NCI-H1105 (cell line): ENCODE results near the gene BCORL1.

ENCODE experiments used
- DNase-seq: peaks from one replicate; lab custom pipeline; 2025; lab: John Stamatoyannopoulos, UW

BCORL1 gene

DNA sequence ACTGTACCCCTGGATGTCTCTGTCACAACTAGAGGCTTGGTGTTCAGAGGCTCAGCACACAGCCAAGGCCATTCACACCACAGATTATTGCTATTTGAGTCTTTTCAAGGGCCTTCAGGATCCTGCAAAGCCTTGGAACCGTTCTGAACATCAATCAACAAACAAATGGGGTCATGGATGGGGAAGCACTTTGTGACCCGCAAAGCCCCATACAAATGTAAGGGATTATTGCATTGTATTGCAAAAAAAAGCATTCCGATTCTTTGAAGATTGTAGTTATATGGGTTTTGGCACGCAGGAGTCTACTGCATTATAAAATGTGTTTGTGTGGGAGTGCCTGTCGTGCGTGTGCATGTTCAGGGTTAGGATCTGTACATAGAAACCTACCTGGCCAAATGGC, 17.3 kb upstream of the BCORL1 start:
- DNase-seq: no peak

DNA sequence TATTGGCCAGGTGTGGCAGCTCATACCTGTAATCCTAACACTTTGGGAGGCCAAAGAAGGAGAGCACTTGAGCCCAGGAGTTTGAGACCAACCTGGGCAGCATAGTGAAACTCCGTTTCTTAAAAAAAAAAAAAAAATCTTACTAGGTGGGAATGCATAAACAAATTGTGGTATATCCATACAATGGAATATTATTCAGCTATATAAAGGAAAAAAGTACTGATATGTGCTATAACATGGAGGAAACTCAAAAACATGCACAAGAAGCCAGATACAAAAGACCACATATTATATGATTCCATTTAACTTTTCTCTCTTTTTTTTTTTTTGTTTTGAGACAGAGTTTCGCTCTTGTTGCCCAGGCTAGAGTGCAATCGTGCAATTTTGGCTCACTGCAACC, 13.5 kb upstream of the BCORL1 start:
- no peak for DNase-seq

DNA sequence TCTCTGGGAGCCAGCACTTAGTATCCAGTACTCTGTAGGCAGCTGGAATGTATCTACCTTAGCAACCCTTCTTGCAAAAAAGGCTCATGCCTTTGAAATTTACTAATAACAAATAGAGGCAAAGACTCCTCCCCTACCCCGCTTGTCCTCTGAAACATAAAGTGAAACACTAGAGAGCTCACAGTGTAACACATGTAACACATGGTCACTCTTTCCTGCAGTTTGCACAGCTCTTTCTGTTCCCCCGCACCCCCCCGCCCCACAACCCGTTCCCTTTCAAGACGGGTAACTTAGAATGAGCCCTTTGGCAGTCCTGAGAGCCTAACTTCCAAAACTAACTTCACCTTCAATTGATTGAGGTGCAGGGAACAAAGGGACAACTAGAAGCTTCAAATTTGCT, 6.0 kb upstream of the BCORL1 start:
- DNase-seq: no peak

DNA sequence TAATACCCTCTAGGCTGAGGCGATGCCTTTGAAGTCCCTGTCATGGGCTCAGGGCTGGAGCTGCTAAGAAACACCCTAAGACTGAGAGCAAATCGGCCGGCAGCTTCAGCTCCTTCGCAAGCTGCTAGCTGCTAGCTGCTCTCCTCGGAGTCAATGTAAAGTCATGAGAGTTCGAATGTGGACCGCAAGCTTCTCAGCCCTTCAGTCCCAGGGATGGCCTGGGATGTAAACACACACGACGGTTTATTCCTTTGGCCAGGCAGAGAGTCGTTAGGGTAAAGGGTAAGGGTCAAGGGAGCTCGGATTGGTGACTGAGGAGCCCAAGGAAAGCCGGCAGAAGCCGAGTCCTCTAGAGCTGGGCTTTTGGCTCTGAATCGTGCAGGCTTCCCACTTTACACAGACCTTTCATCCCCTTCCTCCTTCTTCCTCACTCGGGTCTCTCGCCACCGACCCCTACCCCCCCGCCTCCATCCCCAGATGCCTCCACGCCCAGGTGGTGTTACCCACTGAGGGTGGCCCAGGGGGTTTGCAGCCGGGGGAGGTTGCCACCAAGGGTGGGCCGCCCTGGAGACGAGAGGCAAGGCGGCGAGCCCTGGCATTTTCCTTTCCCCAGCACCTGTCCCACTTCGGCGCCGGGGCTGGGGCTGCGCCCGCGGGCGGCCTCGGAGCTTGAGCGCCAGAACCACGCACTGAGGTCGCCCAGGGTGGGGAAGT, 3.1 kb upstream of the BCORL1 start:
- DNase-seq: no peak

DNA sequence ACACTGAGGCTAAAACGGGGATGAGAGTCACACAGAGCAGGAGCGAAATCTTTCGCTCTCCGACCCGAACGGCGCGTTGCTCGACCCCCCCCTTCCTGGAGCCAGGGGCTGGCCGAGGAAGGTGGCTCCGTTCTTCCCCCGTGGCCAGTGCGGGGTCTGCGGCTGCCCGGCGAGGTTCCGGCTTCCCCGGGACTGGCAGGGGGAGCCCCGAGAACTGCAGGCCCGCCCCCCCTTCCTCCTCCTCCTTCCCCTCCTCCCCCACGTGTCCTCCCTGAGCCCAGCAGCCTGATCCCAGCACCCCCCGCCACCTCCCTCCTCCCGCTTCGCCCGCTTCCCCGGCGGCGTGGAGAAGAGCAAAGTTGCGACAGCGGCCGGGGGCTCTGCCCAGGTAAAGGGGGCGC, 2.4 kb upstream of the BCORL1 start:
- no peak for DNase-seq

DNA sequence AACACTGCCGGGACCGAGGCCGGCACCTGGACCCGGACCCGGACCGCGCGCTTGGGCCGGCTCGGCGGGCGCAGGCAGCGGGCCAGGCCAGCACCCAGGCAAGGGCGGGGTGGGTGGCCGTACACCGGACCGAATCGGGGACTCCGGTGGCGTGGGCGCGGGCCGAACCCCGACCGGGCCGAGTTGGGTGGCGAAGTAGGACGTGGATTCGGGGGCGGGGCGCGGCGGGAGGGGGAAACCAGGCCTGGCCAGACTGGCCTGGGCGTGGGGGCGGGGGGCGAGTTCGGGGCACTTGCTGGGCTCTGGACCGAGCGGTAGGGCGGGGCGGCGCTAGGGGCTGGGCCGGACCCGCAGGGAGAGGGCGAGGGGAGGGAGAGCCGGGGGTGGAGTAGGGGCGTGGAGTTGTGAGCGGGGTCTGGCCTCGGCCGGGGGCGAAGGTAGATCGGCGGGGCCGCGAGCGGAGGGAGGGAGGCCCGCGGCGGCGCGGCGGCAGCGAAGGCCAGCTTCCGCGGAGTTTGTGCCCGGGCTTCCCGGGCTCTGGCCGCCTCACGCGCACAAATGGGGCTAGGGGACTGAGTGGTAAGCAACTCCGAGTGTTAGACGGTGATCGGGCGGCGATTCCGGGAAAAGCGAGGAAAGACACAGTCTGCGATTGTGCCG, 1.8 kb upstream of the BCORL1 start:
- DNase-seq: no peak

DNA sequence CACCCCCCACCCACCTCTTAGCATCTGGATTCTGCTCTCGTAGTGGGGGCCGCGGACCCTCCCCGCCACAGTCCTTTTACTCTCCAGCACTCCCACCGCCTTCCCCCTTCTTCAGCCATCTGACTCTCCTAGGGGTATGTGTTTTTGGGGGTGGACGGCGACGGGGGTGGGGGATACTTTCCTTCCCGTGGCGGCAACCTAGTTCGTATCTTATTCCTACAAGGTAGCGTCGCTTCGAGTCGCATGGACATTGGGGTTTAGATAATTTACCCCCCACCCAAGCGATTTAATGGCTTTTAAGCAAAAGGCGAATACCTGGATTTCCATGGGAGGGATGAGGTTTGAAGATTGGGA, 1.3 kb upstream of the BCORL1 start:
- no peak for DNase-seq

DNA sequence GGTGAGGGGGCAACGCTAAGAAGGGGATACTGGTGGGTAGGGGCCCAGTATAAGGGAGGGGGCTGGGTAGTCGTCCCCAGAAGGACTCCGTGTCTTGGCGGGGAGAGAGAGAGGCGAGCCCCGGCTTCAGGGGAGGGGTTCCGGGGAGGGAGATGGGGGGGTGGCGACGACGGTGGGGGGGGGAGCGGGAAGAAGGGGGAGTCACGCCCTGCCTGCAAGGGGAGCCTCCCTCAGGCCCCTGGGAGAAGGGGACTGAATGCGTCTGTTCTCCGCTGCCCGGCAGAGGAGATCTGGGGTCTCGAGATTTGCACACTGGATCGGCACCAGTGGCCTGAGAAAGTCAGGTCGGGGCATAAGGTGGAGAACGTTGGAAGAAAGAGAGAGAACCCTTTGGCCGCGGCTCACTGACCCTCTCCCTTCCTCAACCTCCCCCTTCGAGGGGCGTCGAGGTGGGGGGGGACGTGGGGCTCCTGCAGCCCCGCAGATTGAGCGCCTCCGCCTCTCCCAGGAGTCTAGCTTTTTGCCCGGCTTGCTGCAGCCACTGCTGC, 609 bp upstream of the BCORL1 start:
- no peak for DNase-seq

DNA sequence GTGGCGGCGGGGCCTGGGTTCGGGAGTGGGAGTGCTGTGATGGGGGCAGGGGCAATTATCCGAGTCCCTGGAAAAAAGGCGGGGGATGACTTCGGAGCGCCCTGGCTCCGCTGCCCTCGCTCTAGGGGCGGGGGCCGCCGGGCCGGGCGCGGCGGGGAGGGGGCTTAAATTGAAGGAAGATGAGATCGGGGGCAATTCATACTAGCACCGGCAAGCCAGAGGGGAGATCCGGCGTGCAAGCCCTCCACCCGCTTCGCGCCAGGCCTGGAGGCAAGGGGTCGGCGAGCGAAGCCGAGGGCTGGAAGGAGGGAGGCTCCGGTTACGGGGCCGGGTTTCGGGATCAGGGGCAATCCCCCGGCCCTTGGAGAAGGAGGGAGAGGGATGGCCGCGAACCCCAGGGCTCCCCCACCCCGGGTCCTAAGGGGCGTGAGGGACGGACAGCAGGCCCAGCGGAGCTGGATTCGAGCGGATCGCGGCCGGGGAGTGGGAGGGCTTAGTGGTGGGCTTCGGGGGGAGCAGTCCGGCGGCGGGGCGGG, 1.2 kb downstream of the BCORL1 start:
- no peak for DNase-seq

DNA sequence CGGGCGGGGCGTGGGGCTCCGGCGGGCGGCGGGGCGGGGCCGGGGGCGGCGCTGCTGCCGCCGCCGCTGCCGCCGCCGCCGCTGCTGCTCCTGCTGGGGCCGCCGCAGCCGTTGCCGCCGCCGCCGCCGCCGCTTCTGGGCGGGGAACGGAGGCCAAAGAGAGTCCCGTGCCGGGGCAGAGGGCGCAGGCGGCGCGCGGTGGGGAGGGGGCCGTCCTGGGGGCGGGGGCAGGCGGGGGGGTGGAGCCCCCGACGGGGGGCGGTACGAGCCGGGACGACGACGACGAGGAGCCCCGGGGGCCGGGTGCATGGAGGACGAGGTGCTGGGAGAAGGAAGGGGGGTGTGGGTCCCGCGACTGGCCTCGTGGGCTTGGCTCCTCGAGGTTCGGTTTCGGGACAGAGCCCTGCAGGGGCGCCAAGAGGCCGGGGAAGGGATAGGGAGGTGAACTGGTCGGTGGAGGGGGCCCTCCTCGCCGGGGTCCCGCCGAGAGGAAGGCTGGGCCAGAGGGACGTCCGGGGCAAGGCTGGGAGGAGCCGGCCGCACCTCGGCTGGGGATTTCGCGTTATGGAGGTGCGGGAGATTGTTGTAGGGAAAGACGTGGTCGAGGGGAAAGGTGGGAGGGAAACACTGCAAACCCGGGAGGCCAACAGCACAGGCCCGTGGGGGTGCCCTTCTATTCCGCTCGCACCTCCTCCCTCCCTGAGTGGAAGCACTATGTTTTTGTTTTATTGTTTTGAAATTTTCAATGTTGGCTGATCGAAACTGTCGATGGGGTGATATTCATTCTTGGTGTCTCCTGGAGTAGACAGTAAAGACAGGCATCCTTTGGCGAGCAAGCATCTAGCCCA, 1.9 kb downstream of the BCORL1 start:
- DNase-seq: no peak

DNA sequence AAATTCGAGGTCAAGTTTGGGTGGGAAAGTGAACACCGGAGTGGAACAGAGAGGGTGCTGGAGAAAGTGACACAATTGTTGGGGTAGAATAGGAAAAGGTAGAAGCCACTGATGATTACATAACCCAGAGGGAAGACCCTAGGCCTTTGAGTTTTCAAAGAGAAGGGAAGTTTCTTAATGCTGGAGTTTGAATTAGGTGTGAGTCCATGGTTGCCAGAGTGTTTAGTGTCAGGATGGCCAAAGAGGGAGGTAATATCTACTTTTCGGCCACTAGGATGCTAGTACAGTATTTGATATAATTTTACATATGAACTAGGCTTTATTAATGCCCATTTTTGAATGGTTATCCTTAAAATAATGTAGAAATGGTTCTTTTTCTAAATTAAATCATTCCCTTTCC, 5.4 kb downstream of the BCORL1 start:
- no peak for DNase-seq

DNA sequence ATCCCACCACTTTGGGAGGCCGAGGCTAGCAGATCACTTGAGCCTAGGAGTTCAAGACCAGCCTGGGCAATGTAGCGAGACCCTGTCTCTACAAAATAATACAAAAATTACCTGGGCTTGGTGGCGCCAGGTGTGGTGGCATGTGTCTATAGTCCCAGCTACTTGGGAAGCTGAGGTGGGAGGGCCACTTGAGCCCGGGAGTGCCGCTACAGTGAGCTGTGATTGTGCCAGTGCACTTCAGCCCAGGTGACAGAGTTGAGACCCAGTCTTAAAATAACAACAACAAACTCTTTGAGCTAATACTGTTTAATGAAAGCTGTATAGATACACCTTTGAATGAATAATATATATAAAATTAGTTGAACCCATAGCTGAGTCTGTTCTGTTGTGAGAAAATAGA, 9.7 kb downstream of the BCORL1 start:
- DNase-seq: no peak

DNA sequence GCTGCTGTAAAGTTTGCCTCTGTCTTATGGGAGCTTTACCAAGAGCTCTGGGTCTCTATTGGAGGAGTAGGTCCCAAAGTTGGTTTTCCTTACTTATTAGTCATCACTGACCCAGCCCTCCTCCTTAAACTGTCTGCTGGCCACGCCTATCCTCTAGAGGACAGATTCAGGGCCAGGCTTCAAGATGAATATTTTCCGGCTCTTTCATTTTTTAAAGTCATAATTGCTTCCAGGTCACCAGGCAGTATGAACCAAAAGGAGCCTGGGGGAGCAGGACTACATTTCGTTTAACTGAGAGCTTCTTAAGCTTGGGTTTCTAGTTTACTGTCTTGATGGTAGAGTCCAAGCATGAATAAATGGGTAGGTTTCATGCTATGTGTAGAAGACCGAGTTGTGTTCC, 13.7 kb downstream of the BCORL1 start:
- no peak for DNase-seq

DNA sequence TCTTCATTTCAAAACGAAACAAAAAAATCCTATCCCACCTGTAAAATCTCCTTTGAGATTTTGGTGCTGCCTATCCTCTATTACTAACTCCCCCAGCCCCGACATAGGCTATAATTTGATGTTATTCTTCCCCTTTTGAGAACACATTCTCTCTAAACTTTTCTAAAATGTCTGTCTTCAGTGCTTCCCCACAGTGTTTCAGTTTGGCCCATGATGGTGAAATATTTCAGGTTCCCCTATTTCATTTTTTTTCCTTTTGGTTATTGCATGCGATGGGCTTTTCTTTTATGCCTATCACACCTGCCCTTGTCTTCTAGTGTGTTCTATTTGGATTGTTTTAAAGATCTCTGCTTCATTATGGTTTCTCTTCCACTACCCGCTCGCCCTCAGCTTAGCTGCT, 14.7 kb downstream of the BCORL1 start:
- no peak for DNase-seq

DNA sequence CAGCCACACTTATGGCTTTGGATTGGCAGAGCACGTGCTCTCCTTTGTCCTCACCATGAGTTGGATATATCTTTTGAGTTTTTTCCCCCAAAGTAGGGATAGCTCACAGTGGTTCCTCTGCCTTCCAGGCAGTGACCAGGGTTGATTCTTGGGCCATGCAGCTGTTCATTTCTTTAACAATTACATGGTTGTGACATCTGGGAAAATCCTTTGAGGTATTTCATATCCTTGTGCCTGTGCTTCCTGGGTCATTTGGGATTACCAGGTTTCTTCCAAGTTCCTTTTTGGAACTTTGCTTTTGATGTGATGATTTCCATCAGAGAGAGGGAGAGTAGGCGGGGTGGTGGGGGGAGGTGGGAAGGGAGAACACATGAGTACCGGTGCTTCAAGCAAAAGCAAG, 15.6 kb downstream of the BCORL1 start:
- DNase-seq: no peak

DNA sequence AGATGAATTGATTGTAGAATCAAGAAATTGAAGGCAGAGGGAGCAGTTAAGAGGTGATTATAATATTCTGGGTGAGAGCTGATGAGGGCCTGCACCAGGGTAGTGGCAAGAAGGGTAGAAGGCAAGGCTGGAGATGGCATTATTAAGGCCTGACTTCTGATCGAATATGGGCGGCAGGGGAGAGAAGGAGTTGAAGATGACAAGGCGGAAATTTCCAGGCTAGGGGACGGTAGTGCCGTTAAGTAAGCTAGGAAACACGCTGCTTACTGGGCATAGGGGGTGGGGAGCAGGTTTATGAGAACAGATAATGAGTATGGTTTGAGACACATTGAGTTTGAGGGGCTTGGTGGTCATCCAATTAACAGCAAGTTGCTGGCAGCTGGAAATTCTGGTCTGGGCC, 19.5 kb downstream of the BCORL1 start:
- no peak for DNase-seq

DNA sequence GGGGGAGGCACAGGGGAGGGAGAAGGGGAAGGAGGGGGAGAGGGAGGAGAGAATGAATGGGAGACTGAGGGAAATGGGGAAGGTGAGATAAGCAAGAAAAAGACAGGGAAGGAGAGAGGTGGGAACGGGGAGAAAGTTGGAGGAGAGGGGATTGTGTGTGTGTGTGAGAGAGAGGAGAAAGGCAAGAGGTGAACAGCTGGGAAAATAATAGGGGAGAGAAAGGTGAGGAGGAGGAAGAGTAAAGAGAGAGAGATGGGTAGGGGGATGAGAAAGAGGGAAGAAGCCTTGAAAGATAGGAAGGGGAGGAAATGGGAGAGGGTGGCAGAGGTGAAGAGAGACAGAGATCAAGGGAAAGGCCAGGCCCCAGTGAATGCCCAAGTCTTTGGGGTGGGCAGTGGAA, 20.1 kb downstream of the BCORL1 start:
- no peak for DNase-seq

DNA sequence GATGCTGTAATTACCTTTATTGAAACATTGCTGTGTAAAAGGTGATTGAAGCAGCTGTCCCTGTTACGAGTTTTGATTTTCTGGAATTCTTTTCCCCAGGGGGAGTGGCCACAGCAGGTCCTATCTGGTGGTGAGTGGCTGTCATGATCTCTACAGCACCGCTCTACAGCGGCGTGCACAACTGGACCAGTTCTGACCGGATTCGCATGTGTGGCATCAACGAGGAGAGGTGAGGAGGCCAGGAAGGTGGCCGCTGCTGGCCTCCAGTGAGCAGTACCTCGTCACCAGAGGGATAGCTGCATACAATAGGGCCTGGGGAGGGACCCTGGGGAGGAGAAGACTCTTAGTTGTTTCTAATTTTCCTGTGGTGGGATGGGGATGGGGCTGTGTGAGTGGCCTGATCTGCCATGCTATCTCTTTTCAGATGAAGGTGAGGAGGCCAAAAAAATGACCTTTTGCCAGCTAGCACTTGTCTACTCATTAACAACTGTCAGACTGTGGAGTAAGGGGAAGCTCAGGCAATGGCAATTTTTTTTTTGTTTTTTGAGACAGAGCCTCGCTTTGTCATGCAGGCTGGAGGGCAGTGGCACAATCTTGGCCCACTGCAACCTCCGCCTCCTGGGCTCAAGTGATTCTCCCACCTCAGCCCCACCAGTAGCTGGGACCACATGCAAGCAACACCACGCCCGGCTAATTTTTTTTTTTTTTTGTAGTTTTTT, 22.8 kb downstream of the BCORL1 start:
- no peak for DNase-seq

DNA sequence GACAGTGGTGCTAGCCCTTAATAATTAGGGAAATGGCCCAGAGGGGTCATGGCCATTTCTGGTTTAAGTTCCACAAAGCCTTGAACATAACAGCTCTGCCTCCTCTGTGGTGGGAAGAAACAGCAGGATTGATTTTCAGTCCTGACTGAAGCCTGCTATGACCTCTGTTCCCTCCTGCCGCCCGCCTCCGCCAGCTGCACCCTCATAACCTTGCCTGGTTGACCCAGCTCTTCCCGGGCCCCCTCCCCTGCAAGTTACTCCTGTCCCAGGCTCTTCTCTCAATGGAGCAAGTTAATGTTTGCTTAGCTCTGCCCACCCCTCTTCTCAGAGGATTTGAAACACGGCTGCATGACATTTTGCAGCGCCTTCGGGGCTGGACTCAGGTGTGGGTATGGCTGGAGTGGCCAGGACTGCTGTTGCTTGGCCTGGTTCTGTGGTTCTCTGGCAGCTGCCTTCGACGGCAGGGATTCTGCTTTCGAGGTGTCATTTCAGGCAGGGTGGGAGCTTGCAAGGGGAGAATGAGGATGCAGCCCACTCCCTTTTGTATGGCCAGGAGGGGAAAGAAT, 27.3 kb downstream of the BCORL1 start:
- no peak for DNase-seq

DNA sequence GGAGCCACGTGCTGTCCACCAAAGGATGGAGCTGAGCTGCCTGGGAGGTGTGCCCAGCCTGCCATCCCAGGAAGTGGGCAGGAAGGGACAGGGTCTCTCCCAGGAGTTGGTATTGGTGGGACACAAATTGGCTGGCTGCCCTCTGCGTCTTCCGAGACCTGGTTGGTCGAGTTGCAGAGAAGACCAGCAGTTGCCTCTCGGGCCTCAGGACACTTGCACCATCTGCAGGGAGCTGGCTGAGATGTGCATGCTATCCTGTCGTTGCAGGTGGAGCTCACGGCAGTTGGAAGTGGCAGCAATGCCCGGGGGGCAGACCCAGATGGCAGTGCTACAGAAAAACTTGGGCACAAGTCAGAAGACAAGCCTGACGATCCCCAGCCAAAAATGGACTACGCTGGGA, 30.2 kb downstream of the BCORL1 start:
- DNase-seq: no peak

DNA sequence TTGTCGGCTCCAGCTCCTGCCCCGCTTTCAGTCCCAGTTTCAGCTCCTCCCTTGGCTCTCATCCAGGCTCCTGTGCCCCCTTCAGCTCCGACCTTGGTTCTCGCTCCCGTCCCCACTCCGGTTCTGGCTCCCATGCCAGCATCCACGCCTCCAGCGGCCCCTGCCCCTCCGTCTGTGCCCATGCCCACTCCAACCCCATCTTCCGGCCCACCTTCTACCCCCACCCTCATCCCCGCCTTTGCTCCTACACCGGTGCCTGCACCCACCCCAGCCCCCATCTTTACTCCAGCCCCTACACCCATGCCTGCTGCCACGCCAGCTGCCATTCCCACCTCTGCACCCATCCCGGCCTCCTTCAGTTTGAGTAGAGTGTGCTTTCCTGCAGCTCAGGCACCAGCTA, 31.2 kb downstream of the BCORL1 start:
- DNase-seq: no peak

DNA sequence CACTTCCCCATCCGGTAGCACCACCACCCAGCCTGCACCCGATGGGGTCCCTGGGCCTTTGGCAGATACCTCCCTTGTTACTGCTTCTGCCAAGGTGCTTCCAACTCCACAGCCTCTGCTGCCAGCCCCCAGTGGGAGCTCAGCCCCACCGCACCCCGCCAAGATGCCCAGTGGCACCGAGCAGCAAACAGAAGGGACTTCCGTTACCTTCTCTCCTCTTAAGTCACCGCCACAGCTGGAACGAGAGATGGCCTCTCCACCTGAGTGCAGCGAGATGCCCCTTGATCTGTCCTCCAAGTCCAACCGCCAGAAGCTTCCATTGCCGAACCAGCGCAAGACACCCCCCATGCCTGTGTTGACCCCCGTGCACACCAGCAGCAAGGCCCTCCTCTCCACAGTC, 31.9 kb downstream of the BCORL1 start:
- no peak for DNase-seq
